CD4-positive, alpha-beta T cell (primary cell): ENCODE measurements around the gene MGRN1. TPM values are rescaled to one million over a fixed set of nuclear protein-coding genes. Genes with fewer than 3 reads are reported as not detected.

Experiments
- ATAC-seq: fragments of 200-7000 bp; cut with Tn5 transposase; one replicate; pipeline ENCODE4 v1.10.0; 2022; ENCODE audit warnings: mild to moderate bottlenecking; ENCODE audit not compliant: poor library complexity
- CTCF ChIA-PET: fragments of 350-600 bp; sonication (Branson Sonifier 250); formaldehyde crosslinking; loops from one replicate; lab custom pipeline; 2021; ENCODE audit warnings: antibody characterized with exemption, inconsistent platforms; lab: Charles Lee
- POLR2A ChIA-PET: fragments of 350-600 bp; sonication (Branson Sonifier 250); formaldehyde crosslinking; loops from one replicate; lab custom pipeline; 2021; ENCODE audit warnings: antibody characterized with exemption, inconsistent platforms; lab: Charles Lee
- DNase-seq, 14 experiments: peaks; one replicate each; pipeline ENCODE4 v3.0.0-alpha.2; 2013 to 2020; ENCODE audit warnings: mixed read lengths in 2 of 14
- H3K27ac ChIP-seq, 2 donors: one replicate each; pipeline versions ENCODE4 v1.5.1 to v1.7.0; 2013; ENCODE audit warnings: low read length in 2 of 2, low read depth in 1 of 2, mild to moderate bottlenecking in 1 of 2
- H3K27me3 ChIP-seq, 2 experiments: 1 replicate in 1 of 2; 2 replicates in 1 of 2; pipeline versions ENCODE4 v1.6.1 to v1.7.0; 2013; ENCODE audit warnings: low read length in 2 of 2, control low read depth in 1 of 2, mild to moderate bottlenecking in 1 of 2, moderate library complexity in 1 of 2; ENCODE audit not compliant: insufficient read depth in 2 of 2, control insufficient read depth in 1 of 2
- H3K36me3 ChIP-seq: one replicate; pipeline ENCODE4 v1.6.1; 2013; ENCODE audit warnings: low read length, control low read depth; ENCODE audit not compliant: insufficient read depth
- H3K4me1 ChIP-seq: one replicate; pipeline ENCODE4 v1.6.1; 2013; ENCODE audit warnings: low read length, control low read depth; ENCODE audit not compliant: insufficient read depth
- H3K4me3 ChIP-seq: one replicate; pipeline ENCODE4 v1.5.1; 2013; ENCODE audit warnings: mild to moderate bottlenecking, low read length, moderate library complexity
- H3K9me3 ChIP-seq, 2 experiments: 1 replicate in 1 of 2; 2 replicates in 1 of 2; pipeline versions ENCODE4 v1.6.1 to v1.7.0; 2013; ENCODE audit warnings: low read length in 2 of 2, mild to moderate bottlenecking in 2 of 2, control low read depth in 1 of 2, moderate library complexity in 1 of 2; ENCODE audit not compliant: control insufficient read depth in 1 of 2, insufficient read depth in 1 of 2
- H3K27ac Mint-ChIP-seq: one replicate; pipeline ENCODE4 v1.8.0; 2020; ENCODE audit warnings: mixed read lengths
- H3K27me3 Mint-ChIP-seq: one replicate; pipeline ENCODE4 v1.8.0; 2021; ENCODE audit warnings: mixed read lengths
- H3K36me3 Mint-ChIP-seq: one replicate; pipeline ENCODE4 v1.8.0; 2021; ENCODE audit warnings: low read depth, mixed read lengths
- H3K4me1 Mint-ChIP-seq: one replicate; pipeline ENCODE4 v1.8.0; 2021; ENCODE audit warnings: low read depth, mixed read lengths
- H3K4me3 Mint-ChIP-seq: one replicate; pipeline ENCODE4 v1.8.0; 2020; ENCODE audit warnings: mild to moderate bottlenecking, mixed read lengths
- H3K9me3 Mint-ChIP-seq: one replicate; pipeline ENCODE4 v1.8.0; 2020; ENCODE audit warnings: mixed read lengths
- intact Hi-C, 2 experiments: fragments of 100-400 bp; cut with DNase I in 1 of 2; cut with micrococcal nuclease in 1 of 2; formaldehyde crosslinking; loops; one replicate each; pipeline versions ENCODE4 v1.15.1 to v1.9.0; 2023 to 2025; cut with DNase I, micrococcal nuclease
- total RNA-seq, 174 experiments: library from RNA in 2 of 174; stranded (reverse) in 2 of 174; gene quantifications; one replicate each; pipeline ENCODE4 v1.2.3 and lab custom pipeline; 2021 to 2026
- TF ChIP-seq, protein P1 (sequence below): fragments of 200-600 bp; IDR thresholded peaks from one replicate; pipeline ENCODE4 v1.8.0; 2022; ENCODE audit warnings: antibody characterized with exemption, mild to moderate bottlenecking

Gene MGRN1
- total RNA-seq, 2 experiments from 2014 or later: 45.9 to 48.6 TPM

DNA sequence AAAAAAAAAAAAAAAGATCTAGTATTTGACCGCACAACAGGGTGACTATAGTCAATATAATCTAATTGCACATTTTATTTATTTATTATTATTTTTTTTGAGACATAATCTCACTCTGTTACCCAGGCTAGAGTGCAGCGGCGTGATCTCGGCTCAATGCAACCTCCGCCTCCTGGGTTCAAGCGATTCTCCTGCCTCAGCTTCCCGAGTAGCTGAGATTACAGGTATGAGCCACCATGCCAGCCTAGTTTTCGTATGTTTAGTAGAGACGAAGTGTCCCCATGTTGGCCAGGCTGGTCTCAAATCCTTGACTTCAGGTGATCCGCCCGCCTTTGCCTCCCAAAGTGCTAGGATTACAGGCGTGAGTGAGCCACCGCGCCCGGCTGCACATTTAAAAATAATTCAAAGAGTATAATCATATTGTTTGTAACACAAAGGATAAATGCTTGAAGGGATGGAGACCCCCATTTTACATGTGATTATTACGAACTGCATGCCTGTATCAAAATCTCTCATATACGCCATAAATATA lies 108.7 kb downstream of the MGRN1 start:
- Mint-ChIP-seq H3K9me3 (no peaks in the 10 kb centered on the region), H3K27ac (peak overlapping the region; percentile 90), H3K4me3 (peak overlapping the region; percentile 98), H3K27me3 (no peaks in the 10 kb centered on the region), H3K36me3 (peaks cover 26% of the 10 kb centered on the region), H3K4me1 (peaks cover 31% of the 10 kb centered on the region)
- peaks cover 21% of the 10 kb centered on the region for H3K4me1 ChIP-seq
- H3K36me3 ChIP-seq: peaks cover 16% of the 10 kb centered on the region
- TF ChIP-seq, protein P1, sequence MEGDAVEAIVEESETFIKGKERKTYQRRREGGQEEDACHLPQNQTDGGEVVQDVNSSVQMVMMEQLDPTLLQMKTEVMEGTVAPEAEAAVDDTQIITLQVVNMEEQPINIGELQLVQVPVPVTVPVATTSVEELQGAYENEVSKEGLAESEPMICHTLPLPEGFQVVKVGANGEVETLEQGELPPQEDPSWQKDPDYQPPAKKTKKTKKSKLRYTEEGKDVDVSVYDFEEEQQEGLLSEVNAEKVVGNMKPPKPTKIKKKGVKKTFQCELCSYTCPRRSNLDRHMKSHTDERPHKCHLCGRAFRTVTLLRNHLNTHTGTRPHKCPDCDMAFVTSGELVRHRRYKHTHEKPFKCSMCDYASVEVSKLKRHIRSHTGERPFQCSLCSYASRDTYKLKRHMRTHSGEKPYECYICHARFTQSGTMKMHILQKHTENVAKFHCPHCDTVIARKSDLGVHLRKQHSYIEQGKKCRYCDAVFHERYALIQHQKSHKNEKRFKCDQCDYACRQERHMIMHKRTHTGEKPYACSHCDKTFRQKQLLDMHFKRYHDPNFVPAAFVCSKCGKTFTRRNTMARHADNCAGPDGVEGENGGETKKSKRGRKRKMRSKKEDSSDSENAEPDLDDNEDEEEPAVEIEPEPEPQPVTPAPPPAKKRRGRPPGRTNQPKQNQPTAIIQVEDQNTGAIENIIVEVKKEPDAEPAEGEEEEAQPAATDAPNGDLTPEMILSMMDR: no peak
- intact Hi-C loops: loop anchor here in 1 of 2 experiments (10.0 kb wide), 3 partner anchors 222 to 342 kb away; partner anchors contain the start of genes ALG1, NAGPA and SEC14L5
- ATAC-seq: no peak
- H3K4me3 ChIP-seq: peak overlapping the region; percentile 99
- H3K27me3 ChIP-seq: no peaks in the 10 kb centered on the region
- no peaks in the 10 kb centered on the region for H3K9me3 ChIP-seq
- H3K27ac ChIP-seq: no peak overlapping the region
- ChIA-PET POLR2A (interaction anchor here (1.0 to 3.0 kb wide), 10 partner anchors 34 to 194 kb away, joined by 3 to 61 read pairs (median 9); partner anchors contain the start of genes CDIP1, MGRN1, NUDT16L1 and ROGDI), CTCF (interaction anchor here (1.1 kb wide), 2 partner anchors 69 to 117 kb away, joined by 3 to 4 read pairs; partner anchors contain the start of gene ROGDI)
- DNase-seq: no peak

DNA sequence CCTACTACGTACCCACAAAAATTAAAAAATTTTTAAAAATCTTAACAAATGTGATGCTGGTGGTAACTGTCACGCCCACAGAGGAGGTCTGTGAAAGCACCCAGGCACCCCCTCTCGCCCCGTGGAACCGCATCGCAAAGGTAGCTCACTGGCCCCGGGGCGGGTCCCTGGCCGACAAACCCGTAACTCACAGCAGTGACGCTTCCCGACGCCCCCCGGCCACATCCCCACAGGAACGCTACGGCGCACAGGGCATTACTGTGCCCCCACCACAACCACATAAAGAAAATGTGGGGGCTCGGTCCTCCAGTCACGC lies 109.1 kb downstream of the MGRN1 start:
- Histone ChIP-seq H3K4me3 (peak overlapping the region; percentile 99), H3K27me3 (no peaks in the 10 kb centered on the region), H3K27ac (peak overlapping the region in 1 of 2 donors; percentile 68), H3K9me3 (no peaks in the 10 kb centered on the region), H3K4me1 (peaks cover 21% of the 10 kb centered on the region), H3K36me3 (peaks cover 13% of the 10 kb centered on the region)
- Mint-ChIP-seq H3K9me3 (no peaks in the 10 kb centered on the region), H3K36me3 (peaks cover 22% of the 10 kb centered on the region), H3K4me3 (peak overlapping the region; percentile 98), H3K27ac (peak overlapping the region; percentile 90), H3K4me1 (peaks cover 31% of the 10 kb centered on the region), H3K27me3 (no peaks in the 10 kb centered on the region)
- peak; percentile 19 for ATAC-seq
- CTCF ChIA-PET: interaction anchor here (1.0 to 1.6 kb wide), 4 partner anchors 40 to 117 kb away, joined by 3 to 7 read pairs (median 5); partner anchors contain the start of genes MGRN1 and ROGDI
- intact Hi-C loops: loop anchor here (1.0 to 10.0 kb wide), 9 partner anchors 33 to 341 kb away; partner anchors contain the start of genes ROGDI (in 2 of the 2), ZNF500 (in 2 of the 2), ALG1 (in 1 of the 2) and GLYR1 (in 1 of the 2)
- peak in 4 of 14 experiments; percentile 4 to 25 (median 10) for DNase-seq
- TF ChIP-seq, protein P1: no peak
- POLR2A ChIA-PET: interaction anchor here (0.8 to 3.0 kb wide), 18 partner anchors 9 to 480 kb away, joined by 3 to 61 read pairs (median 6); partner anchors contain the start of genes CDIP1, GLYR1, MGRN1 and NAGPA

DNA sequence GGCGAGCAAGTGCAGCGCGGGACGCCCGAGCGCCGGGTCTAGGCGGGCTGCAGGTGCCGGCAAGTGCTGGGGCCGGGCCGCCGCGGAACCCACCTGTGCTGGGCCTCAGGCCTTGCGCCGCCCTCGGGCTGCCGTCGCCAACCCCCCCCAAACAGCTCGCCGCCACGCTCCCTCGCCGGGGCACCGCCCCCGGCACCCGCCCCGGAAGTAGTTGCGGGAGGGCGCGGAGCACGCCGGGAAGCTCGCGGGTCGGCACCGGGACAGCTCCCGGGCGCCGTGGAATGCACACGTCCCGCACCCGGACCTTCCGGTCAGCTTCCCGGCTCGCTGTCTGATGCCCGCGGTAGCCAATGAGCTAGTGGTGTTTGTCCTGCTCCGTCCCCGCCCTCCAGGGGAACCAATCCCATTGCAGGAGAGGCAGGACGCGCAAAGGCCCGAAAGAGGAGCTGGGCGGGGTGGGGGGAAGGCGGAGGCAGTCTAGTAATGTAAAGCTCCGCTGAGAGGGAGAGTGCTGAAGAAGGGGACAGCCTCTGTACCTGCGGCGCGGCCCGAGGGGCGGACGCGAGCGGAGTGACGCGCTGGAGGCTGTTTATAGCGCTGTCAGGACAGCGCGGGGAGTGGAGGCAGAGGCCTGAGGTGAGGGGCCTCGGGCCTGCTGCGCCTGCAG lies 109.6 kb downstream of the MGRN1 start, which contains the start of the genes ANKS3 and DNAAF8:
TSS of gene ANKS3 (minus strand) at position 209 of the 667 bp plus-strand sequence. CDS start 4,122 bp downstream, outside the sequence.
TSS of gene DNAAF8 (plus strand) at position 475 of the 667 bp plus-strand sequence. CDS start 1,978 bp downstream, outside the sequence.
- peak within 1 kb of the TSS; percentile 68 to 85 for H3K27ac ChIP-seq
- DNase-seq (peak; percentile 57 to 90 (median 72)), ATAC-seq (peak; percentile 76)
- peak within 1 kb of the TSS; percentile 90 for H3K27ac Mint-ChIP-seq
- H3K36me3 ChIP-seq: peaks cover 8% of the 10 kb centered on the region
- ChIA-PET POLR2A (interaction anchor here (0.6 to 3.0 kb wide), 27 partner anchors 9 to 480 kb away, joined by 3 to 61 read pairs (median 4); partner anchors contain the start of genes CDIP1, GLYR1, MGRN1 and NAGPA), CTCF (interaction anchor here (0.9 to 1.6 kb wide), 6 partner anchors 40 to 480 kb away, joined by 3 to 7 read pairs (median 4); partner anchors contain the start of genes CDIP1, MGRN1 and ROGDI)
- H3K9me3 ChIP-seq: no peaks in the 10 kb centered on the region
- TF ChIP-seq, protein P1: no peak
- H3K36me3 Mint-ChIP-seq: peaks cover 19% of the 10 kb centered on the region
- H3K27me3 ChIP-seq: no peaks in the 10 kb centered on the region
- H3K4me1 Mint-ChIP-seq: peaks cover 31% of the 10 kb centered on the region
- no peaks in the 10 kb centered on the region for H3K27me3 Mint-ChIP-seq
- peak within 1 kb of the TSS; percentile 99 for H3K4me3 ChIP-seq
- no peaks in the 10 kb centered on the region for H3K9me3 Mint-ChIP-seq
- H3K4me1 ChIP-seq: peaks cover 21% of the 10 kb centered on the region
- intact Hi-C loops: loop anchor here (1.0 to 10.0 kb wide), 9 partner anchors 33 to 341 kb away; partner anchors contain the start of genes ROGDI (in 2 of the 2), ZNF500 (in 2 of the 2), ALG1 (in 1 of the 2) and GLYR1 (in 1 of the 2)
- peak within 1 kb of the TSS; percentile 98 for H3K4me3 Mint-ChIP-seq
